ENCODE data around the gene PIP5K1B.
A peak's percentile ranks its signal among the peaks of the same experiment; 100 is the strongest.
"Not testable (repeated sequence)": the region's sequence is repeated elsewhere in the genome, so short reads cannot be mapped to it uniquely, and the experiment has no call there.

PIP5K1B gene

DNA sequence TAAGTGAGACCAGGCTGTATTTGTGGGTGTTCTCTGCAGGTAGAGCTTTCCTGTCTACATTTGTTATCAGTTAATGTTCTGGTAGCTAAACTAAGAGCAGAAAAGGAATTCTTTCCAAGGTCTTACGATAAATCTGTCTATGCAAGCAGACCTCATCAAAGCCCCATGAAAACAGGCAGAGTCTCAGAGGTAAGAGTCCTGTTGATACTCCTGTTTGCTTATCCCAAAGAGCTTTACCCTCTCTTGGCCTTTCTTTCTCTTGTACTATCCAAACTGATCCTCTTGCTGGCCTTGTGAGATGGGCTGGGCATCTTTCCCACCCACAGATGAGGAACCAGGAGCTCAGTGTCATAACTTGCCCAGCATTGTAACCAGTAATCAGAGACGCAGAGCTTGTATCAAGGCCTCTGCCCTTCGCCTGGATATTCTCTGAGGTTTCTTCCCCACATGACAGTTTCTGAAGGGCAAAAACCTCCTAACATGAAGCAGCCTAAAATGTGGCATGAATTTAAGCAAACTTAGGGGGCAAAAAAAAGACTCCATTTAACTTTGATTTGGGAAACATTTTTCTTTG is 275.4 kb downstream of the PIP5K1B start:
- H3K27me3 Mint-ChIP-seq (ENCODE audit: low read depth), result peaks cover 3% of the 10 kb centered on the region
- H3K27ac Mint-ChIP-seq, result peak overlapping the region in 2 of 3 experiments; percentile 0 to 1
- TF ChIP-seq, protein P1, sequence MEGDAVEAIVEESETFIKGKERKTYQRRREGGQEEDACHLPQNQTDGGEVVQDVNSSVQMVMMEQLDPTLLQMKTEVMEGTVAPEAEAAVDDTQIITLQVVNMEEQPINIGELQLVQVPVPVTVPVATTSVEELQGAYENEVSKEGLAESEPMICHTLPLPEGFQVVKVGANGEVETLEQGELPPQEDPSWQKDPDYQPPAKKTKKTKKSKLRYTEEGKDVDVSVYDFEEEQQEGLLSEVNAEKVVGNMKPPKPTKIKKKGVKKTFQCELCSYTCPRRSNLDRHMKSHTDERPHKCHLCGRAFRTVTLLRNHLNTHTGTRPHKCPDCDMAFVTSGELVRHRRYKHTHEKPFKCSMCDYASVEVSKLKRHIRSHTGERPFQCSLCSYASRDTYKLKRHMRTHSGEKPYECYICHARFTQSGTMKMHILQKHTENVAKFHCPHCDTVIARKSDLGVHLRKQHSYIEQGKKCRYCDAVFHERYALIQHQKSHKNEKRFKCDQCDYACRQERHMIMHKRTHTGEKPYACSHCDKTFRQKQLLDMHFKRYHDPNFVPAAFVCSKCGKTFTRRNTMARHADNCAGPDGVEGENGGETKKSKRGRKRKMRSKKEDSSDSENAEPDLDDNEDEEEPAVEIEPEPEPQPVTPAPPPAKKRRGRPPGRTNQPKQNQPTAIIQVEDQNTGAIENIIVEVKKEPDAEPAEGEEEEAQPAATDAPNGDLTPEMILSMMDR (IDR thresholded peaks at IDR 0.05; ENCODE audit: unreplicated experiment in 3 of 3), result no peak
- H3K4me3 Mint-ChIP-seq, result no peak overlapping the region
- H3K9me3 Mint-ChIP-seq, result peaks cover 5% of the 10 kb centered on the region
- H3K4me1 Mint-ChIP-seq, result peaks cover 33% of the 10 kb centered on the region
- H3K36me3 Mint-ChIP-seq (ENCODE audit: low read depth), result no peaks in the 10 kb centered on the region

DNA sequence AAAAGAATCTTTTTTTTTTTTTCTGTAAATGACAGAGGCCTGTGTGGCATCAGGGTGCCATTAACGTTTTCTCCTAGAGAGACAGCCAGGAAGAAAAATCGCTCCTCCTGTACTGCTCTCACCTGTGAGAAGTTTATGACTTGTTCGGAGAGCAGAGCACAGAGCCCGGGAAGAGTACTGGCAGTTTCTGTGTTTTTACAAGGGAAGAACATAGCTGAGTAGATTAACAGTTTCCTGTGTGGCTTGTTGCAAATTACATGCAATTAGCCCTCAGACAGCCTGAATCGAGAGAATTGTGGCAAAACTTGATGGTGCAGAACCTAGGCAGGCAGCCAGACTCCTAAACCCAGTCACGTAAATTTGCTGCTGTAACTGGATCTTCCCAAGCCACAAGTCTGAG is 276.7 kb downstream of the PIP5K1B start:
- H3K4me1 Mint-ChIP-seq, result peaks cover 33% of the 10 kb centered on the region
- peaks cover 3% of the 10 kb centered on the region for H3K27me3 Mint-ChIP-seq (ENCODE audit: low read depth)
- peaks cover 3% of the 10 kb centered on the region for H3K9me3 Mint-ChIP-seq
- peak overlapping the region in 2 of 3 experiments; percentile 29 to 54 for H3K27ac Mint-ChIP-seq
- no peaks in the 10 kb centered on the region for H3K36me3 Mint-ChIP-seq (ENCODE audit: low read depth)
- TF ChIP-seq, protein P1 (IDR thresholded peaks at IDR 0.05; ENCODE audit: unreplicated experiment in 3 of 3), result no peak
- no peak overlapping the region for H3K4me3 Mint-ChIP-seq

DNA sequence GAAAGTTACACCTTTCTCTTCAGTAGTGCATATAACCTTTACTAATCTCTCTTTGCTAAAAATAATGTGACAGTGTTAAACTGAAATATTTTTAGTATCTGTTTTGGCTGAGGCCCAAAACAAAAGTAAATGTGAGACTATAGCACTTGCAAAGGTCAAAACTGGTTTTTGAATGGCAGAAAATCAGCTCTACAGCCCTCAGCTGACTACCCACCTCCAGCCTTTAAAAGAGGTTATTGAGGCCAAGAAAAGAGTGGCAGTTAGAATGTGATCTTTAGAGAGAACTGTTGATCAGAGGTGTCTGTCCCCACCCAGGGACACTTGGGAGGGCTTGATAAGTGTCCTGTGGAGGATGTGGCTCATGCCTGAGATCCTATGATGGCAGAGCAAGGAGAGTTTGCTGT is 278.0 kb downstream of the PIP5K1B start:
- peaks cover 2% of the 10 kb centered on the region for H3K9me3 Mint-ChIP-seq
- peaks cover 3% of the 10 kb centered on the region for H3K27me3 Mint-ChIP-seq (ENCODE audit: low read depth)
- H3K27ac Mint-ChIP-seq, result peak overlapping the region in 2 of 3 experiments; percentile 10 to 53

DNA sequence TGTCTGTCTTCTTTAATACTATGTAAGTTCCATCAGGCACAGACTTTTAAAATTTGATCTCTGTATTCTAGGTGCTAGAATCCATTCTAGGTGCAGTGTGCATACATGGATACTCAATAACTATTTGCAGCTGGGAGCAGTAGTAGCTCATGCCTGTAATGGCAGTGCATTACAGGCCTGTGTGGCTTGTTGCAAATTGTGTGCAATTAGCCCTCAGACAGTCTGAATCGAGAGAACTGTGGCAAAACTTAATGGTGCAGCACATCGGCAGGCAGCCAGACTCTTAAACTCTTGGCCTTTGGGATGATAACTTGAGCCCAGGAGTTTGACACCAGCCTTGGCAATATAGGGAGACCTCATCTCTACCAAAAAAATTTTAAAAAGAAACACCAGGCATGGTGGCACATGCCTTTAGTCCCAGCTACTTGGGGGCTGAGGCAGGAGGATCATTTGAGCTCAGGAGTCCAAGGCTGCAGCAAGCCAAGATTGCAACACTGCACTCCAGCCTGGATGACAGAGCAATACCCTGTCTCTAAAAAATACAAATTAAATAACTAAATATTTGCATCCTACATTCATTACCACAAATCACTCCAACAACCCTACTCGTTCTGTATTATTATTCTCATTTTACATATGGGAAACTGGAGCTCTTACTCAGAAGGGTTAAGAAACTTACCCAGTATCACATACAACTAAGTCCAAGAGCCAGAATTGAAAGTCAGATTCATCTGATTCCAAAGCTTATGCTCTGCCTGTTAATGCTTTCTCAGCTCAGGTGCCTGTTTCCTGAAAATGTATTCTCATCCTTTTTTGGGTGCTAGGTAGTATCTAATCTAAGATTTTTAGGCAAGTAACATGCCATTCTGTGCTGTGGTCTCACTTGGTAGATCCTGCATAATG is 278.7 kb downstream of the PIP5K1B start:
- Mint-ChIP-seq H3K27ac (peak overlapping the region in 2 of 3 experiments; percentile 10 to 53), H3K36me3 (ENCODE audit: low read depth) (no peaks in the 10 kb centered on the region), H3K27me3 (ENCODE audit: low read depth) (peaks cover 3% of the 10 kb centered on the region), H3K9me3 (no peaks in the 10 kb centered on the region), H3K4me3 (no peak overlapping the region), H3K4me1 (peaks cover 33% of the 10 kb centered on the region)
- TF ChIP-seq, protein P1 (IDR thresholded peaks at IDR 0.05; ENCODE audit: unreplicated experiment in 3 of 3), result no peak

More for the DNA sequence above, 278.0 kb downstream of the PIP5K1B start:
- Mint-ChIP-seq H3K4me3 (no peak overlapping the region), H3K4me1 (peaks cover 33% of the 10 kb centered on the region), H3K36me3 (ENCODE audit: low read depth) (no peaks in the 10 kb centered on the region)
- TF ChIP-seq, protein P1 (IDR thresholded peaks at IDR 0.05; ENCODE audit: unreplicated experiment in 3 of 3), result no peak

DNA sequence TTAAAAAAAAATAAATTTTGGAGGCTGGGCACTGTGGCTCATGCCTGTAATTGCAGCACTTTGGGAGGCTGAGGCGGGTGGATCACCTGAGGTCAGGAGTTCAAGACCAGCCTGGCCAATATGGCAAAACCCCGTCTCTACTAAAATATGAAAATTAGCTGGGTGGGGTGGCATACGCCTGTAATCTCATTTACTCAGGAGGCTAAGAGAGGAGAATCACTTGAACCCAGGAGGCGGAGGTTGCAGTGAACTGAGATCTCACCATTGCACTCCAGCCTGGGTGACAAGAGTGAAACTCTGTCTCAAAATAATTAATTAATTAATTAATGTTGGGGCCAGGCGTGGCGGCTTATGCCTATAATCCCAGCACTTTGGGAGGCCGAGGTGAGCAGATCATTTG is 281.9 kb downstream of the PIP5K1B start:
- not testable (repeated sequence) for H3K36me3 Mint-ChIP-seq (ENCODE audit: low read depth); H3K27ac Mint-ChIP-seq; H3K27me3 Mint-ChIP-seq (ENCODE audit: low read depth); H3K4me3 Mint-ChIP-seq; H3K9me3 Mint-ChIP-seq
- H3K4me1 Mint-ChIP-seq, result peaks cover 13% of the 10 kb centered on the region

DNA sequence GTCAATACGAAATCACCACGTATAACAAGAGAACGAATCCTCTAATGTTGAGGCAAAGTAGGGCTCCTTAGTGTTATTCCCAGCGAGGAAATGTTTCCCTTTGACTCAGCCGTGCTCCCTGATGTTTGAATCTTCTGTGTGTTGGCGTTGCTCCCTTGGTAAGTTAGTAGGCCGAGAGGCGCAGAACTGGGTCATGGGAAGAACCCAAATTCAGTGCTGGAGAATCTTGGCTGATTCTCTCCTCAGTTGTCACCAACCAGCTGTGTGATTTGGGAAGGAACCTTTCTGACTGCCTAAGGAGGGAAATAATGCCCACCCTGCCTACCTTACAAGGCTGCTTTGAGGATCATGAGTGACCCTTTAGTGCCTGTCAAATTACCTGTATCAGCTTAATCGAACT is 286.4 kb downstream of the PIP5K1B start:
- H3K4me3 Mint-ChIP-seq, result no peak overlapping the region
- TF ChIP-seq, protein P1 (IDR thresholded peaks at IDR 0.05; ENCODE audit: unreplicated experiment in 3 of 3), result no peak
- no peaks in the 10 kb centered on the region for H3K36me3 Mint-ChIP-seq (ENCODE audit: low read depth)
- no peaks in the 10 kb centered on the region for H3K4me1 Mint-ChIP-seq
- no peak overlapping the region for H3K27ac Mint-ChIP-seq
- no peaks in the 10 kb centered on the region for H3K9me3 Mint-ChIP-seq
- peaks cover 4% of the 10 kb centered on the region for H3K27me3 Mint-ChIP-seq (ENCODE audit: low read depth)
